Measurements from ENCODE around the gene TTC34. TPM values are rescaled to one million over a fixed set of nuclear protein-coding genes. Genes with fewer than 3 reads are reported as not detected.
"Not testable (repeated sequence)": the region's sequence is repeated elsewhere in the genome, so short reads cannot be mapped to it uniquely, and the experiment has no call there.

TTC34 gene
- total RNA-seq, 1 donor from 2014 or later = 1.8 TPM

- H3K36me3 Mint-ChIP-seq (ENCODE audit: low read depth) = not testable (repeated sequence)
- H3K27me3 Mint-ChIP-seq = peaks cover 13% of the 10 kb centered on the region
Observed at GRCh38 chr1:2652152-2652925, 149.2 kb downstream of the TTC34 start.

GRCh38 chr1:2650967-2651645, 150.4 kb downstream of the TTC34 start:
- Mint-ChIP-seq H3K27me3 (peaks cover 13% of the 10 kb centered on the region), H3K4me3 (no peak overlapping the region), H3K36me3 (ENCODE audit: low read depth) (peaks cover 5% of the 10 kb centered on the region), H3K27ac (no peak overlapping the region), H3K4me1 (no peaks in the 10 kb centered on the region), H3K9me3 (peaks cover 10% of the 10 kb centered on the region)
- intact Hi-C loops (cut with micrococcal nuclease) = no loop called here
- DNase-seq = no peak

More at GRCh38 chr1:2652152-2652925, 149.2 kb downstream of the TTC34 start:
- intact Hi-C loops (cut with micrococcal nuclease); DNase-seq; H3K27ac Mint-ChIP-seq; H3K9me3 Mint-ChIP-seq; H3K4me3 Mint-ChIP-seq; H3K4me1 Mint-ChIP-seq: not testable (repeated sequence)

- no peak for DNase-seq
- Mint-ChIP-seq H3K4me1 (peaks cover 3% of the 10 kb centered on the region), H3K9me3 (peaks cover 16% of the 10 kb centered on the region), H3K27ac (no peak overlapping the region), H3K4me3 (no peak overlapping the region), H3K27me3 (no peaks in the 10 kb centered on the region), H3K36me3 (ENCODE audit: low read depth) (peaks cover 5% of the 10 kb centered on the region)
- intact Hi-C loops (cut with micrococcal nuclease) = no loop called here
Observed at GRCh38 chr1:2646837-2647236, 154.7 kb downstream of the TTC34 start.

- no peak for DNase-seq
- H3K4me1 Mint-ChIP-seq = peaks cover 3% of the 10 kb centered on the region
- H3K27ac Mint-ChIP-seq = no peak overlapping the region
- H3K36me3 Mint-ChIP-seq (ENCODE audit: low read depth) = peaks cover 5% of the 10 kb centered on the region
- no peaks in the 10 kb centered on the region for H3K27me3 Mint-ChIP-seq
- no peak overlapping the region for H3K4me3 Mint-ChIP-seq
- intact Hi-C loops (cut with micrococcal nuclease) = no loop called here
- H3K9me3 Mint-ChIP-seq = peaks cover 16% of the 10 kb centered on the region
Observed at GRCh38 chr1:2645776-2646175, 155.7 kb downstream of the TTC34 start.

GRCh38 chr1:2645143-2645542, 156.3 kb downstream of the TTC34 start:
- Mint-ChIP-seq H3K9me3 (peaks cover 16% of the 10 kb centered on the region), H3K4me3 (no peak overlapping the region), H3K4me1 (peaks cover 3% of the 10 kb centered on the region), H3K27me3 (no peaks in the 10 kb centered on the region), H3K27ac (no peak overlapping the region), H3K36me3 (ENCODE audit: low read depth) (peaks cover 5% of the 10 kb centered on the region)
- intact Hi-C loops (cut with micrococcal nuclease) = no loop called here
- DNase-seq = no peak

GRCh38 chr1:2644591-2645101, 156.8 kb downstream of the TTC34 start:
- no peaks in the 10 kb centered on the region for H3K27me3 Mint-ChIP-seq
- no peak for DNase-seq
- no peak overlapping the region for H3K4me3 Mint-ChIP-seq
- no peak overlapping the region for H3K27ac Mint-ChIP-seq
- H3K4me1 Mint-ChIP-seq = peaks cover 3% of the 10 kb centered on the region
- H3K36me3 Mint-ChIP-seq (ENCODE audit: low read depth) = peaks cover 5% of the 10 kb centered on the region
- intact Hi-C loops (cut with micrococcal nuclease) = loop anchor here (5.0 kb wide), 2 partner anchors 97 to 232 kb away; partner anchors contain the start of gene PEX10
- H3K9me3 Mint-ChIP-seq = peaks cover 16% of the 10 kb centered on the region

- Mint-ChIP-seq H3K27ac (no peak overlapping the region), H3K4me1 (peaks cover 3% of the 10 kb centered on the region), H3K36me3 (ENCODE audit: low read depth) (peaks cover 5% of the 10 kb centered on the region), H3K9me3 (peaks cover 16% of the 10 kb centered on the region), H3K4me3 (peak overlapping the region; percentile 69), H3K27me3 (no peaks in the 10 kb centered on the region)
- intact Hi-C loops (cut with micrococcal nuclease) = loop anchor here (5.0 kb wide), 2 partner anchors 97 to 232 kb away; partner anchors contain the start of gene PEX10
- DNase-seq = no peak
Observed at GRCh38 chr1:2644171-2644570, 157.3 kb downstream of the TTC34 start.

- peaks cover 5% of the 10 kb centered on the region for H3K36me3 Mint-ChIP-seq (ENCODE audit: low read depth)
- DNase-seq = no peak
- peaks cover 14% of the 10 kb centered on the region for H3K9me3 Mint-ChIP-seq
- peak overlapping the region; percentile 69 for H3K4me3 Mint-ChIP-seq
- H3K4me1 Mint-ChIP-seq = peaks cover 3% of the 10 kb centered on the region
- intact Hi-C loops (cut with micrococcal nuclease) = loop anchor here (1.0 to 5.0 kb wide), 3 partner anchors 57 to 231 kb away; partner anchors contain the start of genes PEX10 and PRXL2B
- no peaks in the 10 kb centered on the region for H3K27me3 Mint-ChIP-seq
- H3K27ac Mint-ChIP-seq = peak overlapping the region; percentile 41
Observed at GRCh38 chr1:2643414-2644077, 157.9 kb downstream of the TTC34 start.

- Mint-ChIP-seq H3K4me1 (peaks cover 3% of the 10 kb centered on the region), H3K36me3 (ENCODE audit: low read depth) (peaks cover 2% of the 10 kb centered on the region), H3K4me3 (peak overlapping the region; percentile 92), H3K27me3 (no peaks in the 10 kb centered on the region), H3K27ac (peak overlapping the region; percentile 91), H3K9me3 (peaks cover 9% of the 10 kb centered on the region)
- peak; percentile 98 for DNase-seq
- intact Hi-C loops (cut with micrococcal nuclease) = loop anchor here (1.0 to 5.0 kb wide), 4 partner anchors 56 to 230 kb away; partner anchors contain the start of genes PANK4, PEX10 and PRXL2B
Observed at GRCh38 chr1:2642560-2643413, 158.7 kb downstream of the TTC34 start.

- Mint-ChIP-seq H3K36me3 (ENCODE audit: low read depth) (no peaks in the 10 kb centered on the region), H3K4me1 (peaks cover 3% of the 10 kb centered on the region), H3K9me3 (peaks cover 9% of the 10 kb centered on the region), H3K27me3 (no peaks in the 10 kb centered on the region), H3K27ac (peak overlapping the region; percentile 91), H3K4me3 (peak overlapping the region; percentile 92)
- no peak for DNase-seq
- intact Hi-C loops (cut with micrococcal nuclease) = loop anchor here (1.0 to 5.0 kb wide), 3 partner anchors 95 to 230 kb away; partner anchors contain the start of genes PANK4 and PEX10
Observed at GRCh38 chr1:2642131-2642559, 159.3 kb downstream of the TTC34 start.

- DNase-seq = no peak
- H3K27me3 Mint-ChIP-seq = no peaks in the 10 kb centered on the region
- H3K27ac Mint-ChIP-seq = no peak overlapping the region
- peak overlapping the region; percentile 92 for H3K4me3 Mint-ChIP-seq
- peaks cover 15% of the 10 kb centered on the region for H3K9me3 Mint-ChIP-seq
- peaks cover 3% of the 10 kb centered on the region for H3K4me1 Mint-ChIP-seq
- H3K36me3 Mint-ChIP-seq (ENCODE audit: low read depth) = no peaks in the 10 kb centered on the region
- intact Hi-C loops (cut with micrococcal nuclease) = loop anchor here (1.0 to 5.0 kb wide), 3 partner anchors 94 to 229 kb away; partner anchors contain the start of genes PANK4 and PEX10
Observed at GRCh38 chr1:2641381-2642130, 159.9 kb downstream of the TTC34 start.

- Mint-ChIP-seq H3K27me3 (no peaks in the 10 kb centered on the region), H3K36me3 (ENCODE audit: low read depth) (peaks cover 2% of the 10 kb centered on the region), H3K4me1 (peaks cover 3% of the 10 kb centered on the region), H3K4me3 (no peak overlapping the region), H3K9me3 (peaks cover 15% of the 10 kb centered on the region), H3K27ac (peak overlapping the region; percentile 20)
- intact Hi-C loops (cut with micrococcal nuclease) = loop anchor here (5.0 kb wide), 2 partner anchors 93 to 228 kb away; partner anchors contain the start of gene PEX10
- no peak for DNase-seq
Observed at GRCh38 chr1:2640626-2641025, 160.9 kb downstream of the TTC34 start.

Measured in activated CD4-positive, alpha-beta T cell treated with anti-CD3 and anti-CD28 coated beads, Interleukin-2, amount 10 ng/mL, durations not matched to agents 24 days and 14 days (primary cell).